ENCODE results near the gene BRSK1. TPM values are rescaled to one million over a fixed set of nuclear protein-coding genes. Genes with fewer than 3 reads are reported as not detected.

The BRSK1 gene
- total RNA-seq, result 8.8 TPM
- long read RNA-seq, partial matches to known transcripts, result 2 of 6 reads
- long read RNA-seq, other reads (novel, unspliced or antisense), result 4 of 6 reads

GRCh38 chr19:55283548-55284377 is at the start of gene BRSK1:
Gene BRSK1, plus strand, starts transcription at chr19:55283997. Its CDS starts 446 bp downstream, at chr19:55284443.
- no peak for DNase-seq (ENCODE audit: low spot score)
- intact Hi-C loops (cut with DNase I), result no loop called here

GRCh38 chr19:55238030-55238429 is 45.8 kb upstream of the BRSK1 start:
- intact Hi-C loops (cut with DNase I), result no loop called here
- no peak for DNase-seq (ENCODE audit: low spot score)

- no peak for DNase-seq (ENCODE audit: low spot score)
- intact Hi-C loops (cut with DNase I), result no loop called here
Measured at GRCh38 chr19:55239004-55239403, 44.8 kb upstream of the BRSK1 start.

GRCh38 chr19:55240713-55241020 is 43.1 kb upstream of the BRSK1 start:
- intact Hi-C loops (cut with DNase I), result no loop called here
- DNase-seq (ENCODE audit: low spot score), result no peak

- no peak for DNase-seq (ENCODE audit: low spot score)
- intact Hi-C loops (cut with DNase I), result no loop called here
Measured at GRCh38 chr19:55241143-55241934, 42.5 kb upstream of the BRSK1 start.

- intact Hi-C loops (cut with DNase I), result no loop called here
Measured at GRCh38 chr19:55241935-55242464, 41.8 kb upstream of the BRSK1 start.

GRCh38 chr19:55242517-55242916 is 41.3 kb upstream of the BRSK1 start:
- intact Hi-C loops (cut with DNase I), result no loop called here
- no peak for DNase-seq (ENCODE audit: low spot score)

More at GRCh38 chr19:55241935-55242464, 41.8 kb upstream of the BRSK1 start:
- DNase-seq (ENCODE audit: low spot score), result no peak

- no peak for DNase-seq (ENCODE audit: low spot score)
- intact Hi-C loops (cut with DNase I), result no loop called here
Measured at GRCh38 chr19:55244004-55244680, 39.7 kb upstream of the BRSK1 start.

GRCh38 chr19:55245236-55245904 is 38.4 kb upstream of the BRSK1 start:
- DNase-seq (ENCODE audit: low spot score), result no peak
- intact Hi-C loops (cut with DNase I), result no loop called here

GRCh38 chr19:55246462-55247451 is 37.0 kb upstream of the BRSK1 start:
- no peak for DNase-seq (ENCODE audit: low spot score)
- intact Hi-C loops (cut with DNase I), result no loop called here

- no peak for DNase-seq (ENCODE audit: low spot score)
- intact Hi-C loops (cut with DNase I), result no loop called here
Measured at GRCh38 chr19:55247621-55248099, 36.1 kb upstream of the BRSK1 start.

- intact Hi-C loops (cut with DNase I), result no loop called here
- no peak for DNase-seq (ENCODE audit: low spot score)
Measured at GRCh38 chr19:55248166-55248675, 35.6 kb upstream of the BRSK1 start.

- no peak for DNase-seq (ENCODE audit: low spot score)
Measured at GRCh38 chr19:55248704-55249103, 35.1 kb upstream of the BRSK1 start.

GRCh38 chr19:55249841-55250240 is 34.0 kb upstream of the BRSK1 start:
- DNase-seq (ENCODE audit: low spot score), result no peak
- intact Hi-C loops (cut with DNase I), result no loop called here

More at GRCh38 chr19:55248704-55249103, 35.1 kb upstream of the BRSK1 start:
- intact Hi-C loops (cut with DNase I), result no loop called here

- no peak for DNase-seq (ENCODE audit: low spot score)
- intact Hi-C loops (cut with DNase I), result no loop called here
Measured at GRCh38 chr19:55250262-55251036, 33.3 kb upstream of the BRSK1 start.

GRCh38 chr19:55251341-55252081 is 32.3 kb upstream of the BRSK1 start:
- no peak for DNase-seq (ENCODE audit: low spot score)
- intact Hi-C loops (cut with DNase I), result no loop called here
